Anterior cingulate cortex (tissue), 58 donors: ENCODE data around the gene PEAK1.
"Not testable (repeated sequence)": the region's sequence is repeated elsewhere in the genome, so short reads cannot be mapped to it uniquely, and the experiment has no call there.

Source experiments
- DNase-seq, 58 donors: peaks; one replicate each; lab custom pipeline; 2025; lab: John Stamatoyannopoulos, UW

The PEAK1 gene

DNA sequence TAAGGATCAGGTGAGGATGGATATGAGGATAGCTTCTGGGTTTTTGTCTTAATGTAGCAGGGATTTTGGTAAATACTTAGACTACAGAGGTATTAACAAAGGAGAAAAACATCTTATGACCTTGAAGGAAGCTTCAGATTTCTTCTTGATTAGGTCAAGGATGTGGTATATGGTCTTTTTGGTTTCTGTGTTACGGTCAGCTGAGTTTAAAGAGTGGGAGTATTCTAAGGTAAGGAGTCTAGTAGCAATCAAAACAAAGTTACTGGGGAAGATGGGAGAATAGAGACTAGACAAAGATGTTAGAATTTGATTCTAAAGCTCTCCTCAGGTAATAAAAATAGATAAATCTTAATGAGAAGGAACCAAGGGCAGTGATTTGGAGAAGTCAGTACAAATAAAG, 7.0 kb upstream of the PEAK1 start:
- no peak for DNase-seq

DNA sequence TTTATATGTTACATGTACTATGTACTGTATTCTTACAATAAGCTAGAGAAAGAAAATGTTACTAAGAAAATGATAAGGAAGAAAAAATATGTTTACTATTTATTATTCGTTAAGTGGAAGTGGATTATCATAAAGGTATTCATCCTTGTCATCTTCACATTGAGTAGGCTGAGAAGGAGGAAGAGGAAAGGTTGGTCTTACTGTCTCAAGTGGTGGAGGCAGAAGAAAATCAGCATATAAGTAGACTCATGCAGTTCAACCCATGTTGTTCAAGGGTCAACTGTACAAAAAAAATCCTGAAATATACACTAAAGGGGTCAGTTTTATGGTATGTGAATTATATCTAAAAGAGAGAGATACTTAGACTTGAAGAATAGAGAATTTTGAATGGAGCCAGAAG, 6.5 kb upstream of the PEAK1 start:
- no peak for DNase-seq

DNA sequence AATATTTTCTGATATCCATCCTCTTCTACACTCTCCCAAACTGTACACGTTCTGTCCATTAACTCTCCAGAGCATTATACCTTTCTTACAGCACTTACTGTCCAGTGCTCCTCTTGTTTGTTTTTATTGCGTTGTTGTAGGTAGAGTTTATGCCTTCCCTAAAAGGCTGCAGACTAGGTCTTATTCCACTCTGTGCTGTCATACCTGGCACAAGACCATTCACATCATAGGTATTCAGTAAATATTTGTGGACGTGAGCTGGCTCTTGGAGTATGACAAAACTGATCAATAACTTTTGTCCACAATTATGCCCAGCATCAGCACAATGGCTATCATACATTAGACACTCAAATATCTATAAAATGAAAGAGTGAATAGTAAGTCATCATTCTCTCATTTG, 5.2 kb upstream of the PEAK1 start:
- no peak for DNase-seq

DNA sequence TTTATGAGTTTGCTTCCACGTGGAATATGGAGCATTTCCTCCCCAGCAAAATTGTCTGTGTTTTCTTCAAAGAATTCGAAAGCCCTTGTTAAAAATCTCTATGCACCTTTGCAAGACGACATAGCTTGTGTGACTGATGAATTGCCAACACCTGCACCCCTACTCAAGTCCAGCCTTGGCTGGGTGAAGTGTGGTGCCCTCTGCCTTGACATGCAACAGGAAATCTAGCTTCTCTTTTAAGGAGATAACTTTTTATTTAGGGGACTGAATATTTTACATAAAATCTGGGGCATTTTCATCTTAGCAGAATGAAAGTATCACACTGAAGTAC, 1.4 kb upstream of the PEAK1 start:
- DNase-seq: peak in 2 of 58 donors; percentile 19 to 34

DNA sequence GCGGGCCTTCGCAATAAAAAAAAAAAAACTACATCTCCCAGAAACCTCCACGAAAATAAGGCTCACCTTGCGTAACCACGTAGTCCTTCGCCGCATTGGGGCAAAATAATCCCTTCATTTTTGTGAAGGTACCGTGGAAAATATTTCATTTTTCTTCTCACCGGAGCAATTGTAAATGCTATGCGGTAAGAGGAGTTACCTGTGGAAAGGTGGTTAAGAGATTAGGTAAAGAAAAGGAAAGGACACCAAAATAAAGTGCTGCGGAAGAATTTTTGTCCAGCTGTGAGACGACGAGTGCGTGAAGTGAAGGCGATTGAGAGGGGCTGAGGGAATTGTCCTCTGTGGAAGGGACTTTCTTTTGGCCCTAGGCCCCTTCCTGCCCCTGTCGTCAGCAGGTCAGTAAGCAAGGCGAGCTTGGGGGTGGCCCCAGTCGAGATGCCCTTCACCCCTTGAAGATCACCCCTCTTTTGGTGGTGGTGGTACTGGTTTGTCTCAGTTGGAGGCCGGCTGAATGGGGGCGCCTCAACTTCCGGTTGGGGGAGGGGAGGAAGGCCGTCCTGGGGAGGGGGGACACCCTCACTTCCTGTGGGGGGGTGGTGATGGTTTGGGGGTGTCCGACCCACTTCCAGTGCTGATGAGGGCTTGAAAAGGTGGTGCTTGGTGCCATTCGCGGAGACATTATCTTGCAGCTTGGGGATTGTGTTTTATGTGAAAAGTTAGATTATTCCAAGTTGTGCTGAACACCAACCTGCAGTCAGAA, 886 bp upstream of the PEAK1 start, which contains the start of gene HMG20A:
Gene HMG20A (plus strand): TSS at position 279 of the 760 bp plus-strand sequence. CDS start 37,520 bp downstream, outside the sequence.
- peak in 54 of 58 donors; percentile 4 to 89 (median 56) for DNase-seq

DNA sequence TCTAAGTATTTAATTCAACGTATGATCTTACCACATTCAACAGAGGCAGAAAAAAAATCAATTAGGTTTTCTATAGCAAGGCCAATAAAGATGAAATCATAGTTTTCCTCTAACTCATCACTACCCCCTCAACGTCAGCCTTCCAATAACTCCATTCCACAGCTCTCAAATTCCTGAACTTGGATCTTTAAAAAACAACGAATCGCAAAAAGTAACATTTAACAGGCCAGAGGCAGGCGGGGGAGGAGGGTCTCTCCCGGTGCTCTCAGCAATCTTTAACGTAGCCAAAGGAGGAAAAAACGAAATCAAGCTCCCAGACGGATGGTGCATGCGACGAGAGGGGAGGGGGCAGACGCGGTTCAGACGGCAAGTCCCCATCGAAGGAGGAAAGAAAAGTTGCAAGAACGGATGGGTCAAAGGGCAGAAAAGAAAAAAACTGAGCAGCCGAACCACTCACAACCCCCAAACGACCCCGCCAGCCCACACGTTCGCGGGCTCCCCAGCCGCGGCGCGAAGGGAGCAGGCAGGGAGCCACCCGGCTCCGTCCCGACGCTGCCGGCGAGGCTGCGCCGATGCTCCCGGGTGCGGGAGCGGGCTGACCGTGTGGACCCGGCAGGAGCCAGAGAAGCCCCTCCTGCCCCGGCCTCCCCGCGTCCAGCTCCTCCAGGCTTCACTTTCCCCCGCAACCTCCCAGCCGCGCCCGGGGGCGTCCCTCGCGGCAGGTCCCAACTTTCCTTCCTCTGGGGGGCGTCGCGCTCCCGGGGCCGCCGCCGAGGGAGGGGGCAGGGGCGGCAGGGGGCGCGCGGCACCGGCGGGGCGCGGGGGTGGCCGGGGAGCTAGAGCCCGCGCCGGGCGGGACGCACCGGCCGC, 703 bp downstream of the PEAK1 start:
- peak in 39 of 58 donors; percentile 5 to 61 (median 34) for DNase-seq

DNA sequence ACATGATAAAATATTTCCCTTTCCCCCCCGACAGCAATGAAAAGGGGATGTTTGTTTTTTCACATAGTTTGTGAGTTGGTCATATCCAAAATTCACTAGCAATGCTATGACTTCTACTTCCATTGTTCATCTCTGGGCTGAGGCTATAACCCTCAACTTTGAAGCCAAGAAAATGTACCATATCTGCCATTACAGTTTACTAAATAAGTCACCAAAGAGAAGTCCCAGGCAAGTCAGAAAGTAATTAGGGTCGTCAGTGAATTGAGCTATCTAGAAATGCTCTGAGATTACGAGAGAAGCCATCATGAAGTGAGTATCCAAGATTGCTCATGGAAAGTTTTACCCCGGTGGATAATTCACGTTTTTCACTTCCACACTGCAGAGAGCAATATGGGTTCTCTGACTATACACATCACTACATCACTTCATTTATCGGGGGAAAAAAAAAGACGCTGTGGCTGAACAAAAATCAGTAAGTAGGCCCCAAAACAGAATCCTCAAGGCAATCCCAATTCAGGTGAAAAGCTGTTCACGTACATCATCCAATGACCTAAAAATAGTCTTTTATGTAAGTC, 1.4 kb downstream of the PEAK1 start:
- DNase-seq: no peak

DNA sequence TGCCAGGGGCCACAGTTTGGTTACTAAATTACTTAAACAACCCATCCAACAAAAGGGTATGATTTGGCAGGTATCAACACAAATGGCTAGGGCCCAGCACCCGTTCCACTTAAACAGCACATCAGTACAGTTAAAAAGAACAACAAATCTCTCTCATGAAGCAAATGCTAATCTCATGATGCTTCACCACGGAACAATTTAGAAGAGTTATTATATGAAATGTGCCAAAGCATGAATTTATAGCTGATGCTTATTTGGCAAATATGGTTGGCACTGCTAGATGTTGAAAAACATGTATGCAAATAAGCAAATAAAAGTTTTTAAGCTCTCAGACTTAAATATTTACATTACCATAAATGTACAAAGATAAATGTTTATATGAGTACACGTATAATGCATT, 2.3 kb downstream of the PEAK1 start:
- no peak for DNase-seq

DNA sequence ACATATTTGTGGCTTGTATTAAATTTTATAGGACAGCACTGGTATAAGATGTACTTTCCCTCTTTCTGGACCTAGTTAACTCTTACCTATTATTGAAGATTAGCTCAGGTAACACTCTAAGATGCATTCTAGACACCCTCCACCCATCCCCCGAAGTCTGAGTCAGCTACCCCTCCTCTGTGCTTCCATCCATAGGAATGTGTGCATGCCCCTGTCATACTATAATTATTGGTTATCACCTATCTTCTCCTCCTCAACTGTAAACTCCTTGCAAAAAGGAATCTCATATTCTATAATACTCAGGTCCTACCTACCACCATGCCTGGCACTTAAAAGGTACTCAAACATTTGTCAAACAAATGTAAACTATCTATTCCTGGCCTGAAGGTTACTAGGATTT, 3.0 kb downstream of the PEAK1 start:
- DNase-seq: no peak

DNA sequence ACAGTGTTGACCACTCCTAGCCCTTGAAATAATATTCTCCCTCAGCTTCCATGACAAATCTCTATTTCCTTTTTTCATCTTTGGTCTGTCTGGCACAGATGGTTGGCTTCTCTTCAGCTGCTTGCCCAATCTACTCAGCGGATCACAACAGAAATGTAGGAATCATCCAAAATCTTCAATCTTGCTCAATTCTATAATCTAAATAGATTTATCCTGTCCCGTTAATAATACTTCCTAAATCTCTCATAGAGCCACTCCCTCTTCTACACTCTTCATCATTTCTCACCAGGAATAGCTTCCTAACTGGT, 3.8 kb downstream of the PEAK1 start:
- no peak for DNase-seq

DNA sequence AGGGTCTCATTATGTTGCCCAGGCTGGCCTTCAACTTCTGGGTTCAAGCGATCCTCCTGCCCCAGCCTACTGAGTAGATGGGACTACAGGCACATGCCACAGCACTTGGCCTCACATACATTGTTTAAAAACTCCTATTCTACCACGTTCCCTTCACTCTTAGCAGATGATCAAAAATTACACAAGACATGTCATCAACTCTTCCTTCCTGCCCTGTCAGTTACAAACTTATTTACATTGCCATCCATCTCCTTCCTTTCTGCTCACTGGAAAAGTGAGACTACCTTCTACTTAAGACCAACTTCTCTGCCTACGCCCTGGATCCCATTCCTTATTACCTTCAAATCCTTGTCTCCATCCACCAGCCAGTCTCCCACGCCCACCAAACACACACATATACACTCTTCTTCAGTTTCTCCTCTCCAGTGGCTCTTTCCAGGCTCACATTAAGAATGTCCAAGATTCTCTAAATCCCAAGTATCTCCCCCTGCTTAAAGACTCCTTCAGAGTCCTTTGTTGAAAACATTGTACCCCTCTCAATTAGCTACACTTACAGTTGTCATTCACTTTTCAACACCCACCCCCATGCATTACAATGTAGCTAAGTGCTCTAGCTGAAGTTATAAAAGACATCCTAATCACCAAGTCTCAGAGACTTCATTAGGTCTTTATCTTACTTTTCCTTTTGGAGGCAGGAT, 4.3 kb downstream of the PEAK1 start:
- no peak for DNase-seq

DNA sequence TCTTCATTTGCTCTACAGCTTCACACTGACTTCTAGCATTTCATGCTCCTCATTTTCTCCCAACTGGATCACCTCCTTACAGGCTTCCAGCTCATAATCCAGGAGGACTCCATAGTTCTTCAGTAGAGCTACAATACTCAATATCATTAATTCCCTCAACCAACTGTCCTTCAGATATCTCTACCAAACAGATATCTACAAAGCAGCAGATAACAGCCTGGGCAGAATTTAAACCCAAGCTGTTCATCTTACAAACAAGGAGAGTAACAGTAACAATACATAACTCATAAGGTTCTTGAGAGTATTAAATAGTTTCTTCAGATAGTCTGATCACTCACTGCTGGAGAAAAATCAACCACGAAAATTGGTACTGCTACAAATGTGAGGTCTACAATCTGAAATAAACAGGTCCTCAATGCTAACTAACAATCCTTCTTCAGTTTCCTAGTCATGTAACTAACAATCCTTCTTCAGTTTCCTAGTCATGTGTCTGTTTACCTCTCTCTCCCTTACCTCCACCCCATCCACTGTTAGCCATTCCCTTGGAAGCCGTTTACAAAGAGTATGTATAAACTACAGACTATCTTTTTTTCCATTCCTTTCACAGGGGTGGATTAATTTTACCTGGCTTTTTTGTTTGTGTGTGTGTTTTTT, 5.0 kb downstream of the PEAK1 start:
- no peak for DNase-seq

DNA sequence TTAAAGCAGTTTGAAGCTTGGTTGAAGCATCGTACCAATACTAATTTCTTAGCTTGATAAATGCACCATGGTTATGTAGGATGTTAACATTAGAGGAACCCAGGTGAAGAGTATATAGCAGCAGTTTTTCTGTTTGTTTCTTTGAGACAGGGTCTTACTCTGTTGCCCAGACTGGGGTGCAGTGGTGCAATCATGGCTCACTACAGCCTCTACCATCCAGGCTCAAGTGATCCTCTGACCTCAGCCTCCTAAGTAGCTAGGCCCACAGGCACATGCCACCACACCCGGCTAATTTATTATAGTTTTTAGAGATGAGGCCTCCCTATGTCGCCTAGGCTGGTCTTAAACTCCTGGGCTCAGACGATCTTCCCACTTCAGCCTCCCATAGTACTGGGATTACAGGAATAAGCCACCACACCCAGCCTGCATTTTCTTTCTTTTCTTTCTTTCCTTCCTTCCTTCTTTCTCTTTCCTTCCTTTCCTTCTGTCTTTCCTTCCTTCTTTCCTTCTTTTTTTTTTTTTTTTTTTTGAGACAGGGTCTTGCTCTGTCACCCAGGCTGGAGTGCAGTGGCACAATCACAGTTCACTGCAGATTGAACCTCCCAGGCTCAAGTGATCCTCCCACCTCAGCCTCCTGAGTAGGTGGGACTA, 6.1 kb downstream of the PEAK1 start:
- no peak for DNase-seq

DNA sequence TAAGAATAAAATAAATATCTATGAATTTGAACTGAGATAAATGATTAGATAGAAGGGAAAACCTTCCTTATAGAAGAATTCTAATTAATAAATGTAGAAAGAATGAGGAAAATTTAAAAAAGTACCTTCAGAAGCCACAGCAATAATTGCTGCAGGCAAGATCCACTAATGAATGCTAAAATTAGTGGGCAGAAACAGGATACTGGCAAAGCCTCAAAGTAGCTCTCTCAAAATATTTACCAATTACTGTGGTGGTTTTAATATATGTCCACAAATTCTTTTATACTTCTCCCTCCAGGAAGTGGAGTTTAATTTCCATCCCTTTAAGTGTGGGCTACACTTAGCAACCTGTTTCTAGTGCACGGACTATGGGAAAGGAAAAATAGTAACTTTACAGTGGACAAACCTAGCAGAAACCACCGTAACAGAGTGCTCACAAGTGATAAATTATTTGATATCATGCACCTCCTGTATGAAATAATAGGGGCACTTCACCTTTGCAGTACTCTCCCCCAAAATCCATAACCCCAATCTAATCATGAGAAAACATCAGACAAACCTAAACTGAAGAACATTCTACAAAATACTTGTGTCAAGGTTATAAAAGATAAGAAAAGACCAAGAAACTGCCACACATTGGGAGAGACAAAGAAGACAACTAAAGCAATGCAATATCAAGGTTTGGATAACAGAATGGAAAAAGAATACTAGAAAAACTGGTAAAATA, 6.8 kb downstream of the PEAK1 start:
- DNase-seq: no peak

DNA sequence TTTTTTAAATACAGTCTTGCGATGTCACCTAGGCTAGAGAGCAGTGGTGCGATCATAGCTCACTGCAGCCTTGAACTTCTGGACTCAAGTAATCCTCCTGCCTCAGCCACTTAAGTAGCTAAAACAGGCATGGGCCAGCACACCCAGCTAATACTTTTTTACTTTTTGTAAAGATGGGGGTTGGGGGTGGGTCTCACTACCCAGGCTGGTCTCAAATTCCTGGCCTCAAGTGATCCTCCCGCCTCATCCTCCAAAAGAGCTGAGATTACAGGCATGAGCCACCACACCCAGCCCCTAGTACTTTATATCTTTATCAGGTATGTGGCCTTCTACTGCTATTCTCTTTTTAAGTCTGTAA, 8.3 kb downstream of the PEAK1 start:
- DNase-seq: no peak

DNA sequence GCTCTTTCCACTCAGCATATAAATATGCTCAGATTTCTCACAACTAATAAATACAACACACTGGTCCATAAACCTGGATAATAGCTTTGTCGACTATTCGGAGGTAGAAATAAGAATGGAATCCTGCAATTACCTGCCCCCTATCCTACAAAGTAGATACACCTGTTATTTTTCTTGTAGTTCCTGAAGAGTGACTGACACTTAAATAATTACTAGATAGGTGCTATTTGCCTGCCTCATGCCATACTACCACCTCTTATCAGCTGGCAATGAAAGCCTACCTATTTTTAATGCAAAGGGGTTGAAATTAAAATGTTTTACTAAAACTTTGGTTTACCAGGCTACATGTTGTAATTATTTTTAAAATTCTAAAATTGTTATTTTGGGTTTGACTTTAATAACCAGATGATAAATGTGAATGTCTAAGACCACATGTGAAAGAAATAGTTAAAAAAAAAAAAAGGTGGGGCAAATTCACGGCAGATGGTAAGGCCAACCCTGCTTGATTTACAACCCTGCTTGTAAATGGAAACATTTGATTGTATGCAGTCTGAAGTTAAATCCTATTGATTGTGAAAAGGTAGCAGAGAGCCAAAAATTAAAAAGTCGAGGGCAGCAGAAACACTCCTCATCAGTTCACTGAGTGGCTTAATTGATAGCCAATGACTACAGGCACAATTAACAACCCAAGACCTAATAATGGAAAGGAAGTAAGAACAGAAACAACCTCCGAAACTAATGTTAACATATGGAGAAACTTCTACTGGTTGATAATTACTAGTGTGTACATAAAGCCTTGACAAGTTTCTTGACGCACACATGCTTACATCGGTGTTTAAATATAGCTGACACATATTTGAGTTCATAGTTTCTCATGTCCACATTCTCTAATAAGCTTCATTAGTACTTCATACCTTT, 8.9 kb downstream of the PEAK1 start:
- DNase-seq: no peak

DNA sequence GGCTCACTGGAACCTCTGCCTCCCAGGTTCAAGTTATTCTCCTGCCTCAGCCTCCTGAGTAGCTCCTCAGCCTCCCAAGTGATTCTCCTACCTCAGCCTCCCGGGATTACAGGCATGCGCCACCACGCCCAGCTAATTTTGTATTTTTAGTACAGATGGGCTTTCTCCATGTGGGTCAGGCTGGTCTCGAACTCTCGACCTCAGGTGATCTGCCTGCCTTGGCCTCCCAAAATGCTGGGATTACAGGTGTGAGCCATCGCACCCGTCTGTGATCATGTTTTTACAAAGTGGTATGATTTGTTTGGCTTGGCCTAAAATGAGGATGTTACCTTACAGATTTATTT, 9.8 kb downstream of the PEAK1 start:
- not testable (repeated sequence) for DNase-seq
